Erythroblast (primary cell): ENCODE data around the gene MGAT5.

ENCODE experiments used
- GATA1 ChIP-seq: IDR thresholded peaks from 2 replicates; pipeline ENCODE4 v1.6.1; 2011; ENCODE audit warnings: low read depth, mild to moderate bottlenecking, control low read depth, low read length, moderate library complexity
- POLR2A ChIP-seq: IDR thresholded peaks from 2 replicates; pipeline ENCODE4 v1.6.1; 2011; ENCODE audit warnings: mild to moderate bottlenecking, low read length

GRCh38 chr2:134230885-134231284 lies 23.0 kb upstream of the MGAT5 start:
- no peak for TF ChIP-seq POLR2A
- no peak for TF ChIP-seq GATA1
